MM.1S (cell line): ENCODE results near the gene FOXO6.

Experiments
- EZH2phosphoT487 ChIP-seq: fragments of 300-600 bp; sonication (generic); IDR thresholded peaks from 2 replicates; pipeline ENCODE4 v1.6.1; 2018; ENCODE audit warnings: antibody characterized with exemption, low read length
- TF ChIP-seq, protein P1 (sequence below): fragments of 300-600 bp; sonication (generic); IDR thresholded peaks from 2 replicates; pipeline ENCODE4 v1.5.1; 2016; ENCODE audit warnings: antibody characterized with exemption, low read length, mixed read lengths

GRCh38 chr1:41319106-41319755 is 42.0 kb upstream of the FOXO6 start:
- TF ChIP-seq, protein P1, sequence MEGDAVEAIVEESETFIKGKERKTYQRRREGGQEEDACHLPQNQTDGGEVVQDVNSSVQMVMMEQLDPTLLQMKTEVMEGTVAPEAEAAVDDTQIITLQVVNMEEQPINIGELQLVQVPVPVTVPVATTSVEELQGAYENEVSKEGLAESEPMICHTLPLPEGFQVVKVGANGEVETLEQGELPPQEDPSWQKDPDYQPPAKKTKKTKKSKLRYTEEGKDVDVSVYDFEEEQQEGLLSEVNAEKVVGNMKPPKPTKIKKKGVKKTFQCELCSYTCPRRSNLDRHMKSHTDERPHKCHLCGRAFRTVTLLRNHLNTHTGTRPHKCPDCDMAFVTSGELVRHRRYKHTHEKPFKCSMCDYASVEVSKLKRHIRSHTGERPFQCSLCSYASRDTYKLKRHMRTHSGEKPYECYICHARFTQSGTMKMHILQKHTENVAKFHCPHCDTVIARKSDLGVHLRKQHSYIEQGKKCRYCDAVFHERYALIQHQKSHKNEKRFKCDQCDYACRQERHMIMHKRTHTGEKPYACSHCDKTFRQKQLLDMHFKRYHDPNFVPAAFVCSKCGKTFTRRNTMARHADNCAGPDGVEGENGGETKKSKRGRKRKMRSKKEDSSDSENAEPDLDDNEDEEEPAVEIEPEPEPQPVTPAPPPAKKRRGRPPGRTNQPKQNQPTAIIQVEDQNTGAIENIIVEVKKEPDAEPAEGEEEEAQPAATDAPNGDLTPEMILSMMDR = no peak
- no peak for TF ChIP-seq EZH2phosphoT487
